Adrenal gland (tissue), 12 donors: ENCODE data around the gene PLEKHA6. TPM values are rescaled to one million over a fixed set of nuclear protein-coding genes. Genes with fewer than 3 reads are reported as not detected.

Source experiments
- DNase-seq, 7 donors: peaks; one replicate each; pipeline ENCODE4 v3.0.0-alpha.2; 2019 to 2020
- H3K27ac ChIP-seq, 5 donors: fragments of 200-600 bp; sonication (generic) in 4 of 5; 1 replicate in 3 of 5; 2 replicates in 2 of 5; pipeline versions ENCODE4 v1.5.1 to v1.8.0; 2016 to 2020; ENCODE audit warnings: mild to moderate bottlenecking in 1 of 5
- H3K27me3 ChIP-seq: fragments of 200-600 bp; 2 replicates; pipeline ENCODE4 v1.8.0; 2021
- H3K36me3 ChIP-seq, 2 donors: fragments of 200-600 bp; replicated peaks in 1 of 2; 1 replicate in 1 of 2; 2 replicates in 1 of 2; pipeline versions ENCODE4 v1.5.1 to v1.8.0; 2018 to 2022
- H3K4me1 ChIP-seq, 2 donors: fragments of 200-600 bp; replicated peaks in 1 of 2; 1 replicate in 1 of 2; 2 replicates in 1 of 2; pipeline versions ENCODE4 v1.5.1 to v1.8.0; 2018 to 2021
- H3K4me3 ChIP-seq, 4 donors: fragments of 200-600 bp; sonication (generic) in 3 of 4; one replicate each; pipeline ENCODE4 v1.5.1; 2016 to 2018
- H3K9me3 ChIP-seq, 3 donors: fragments of 200-600 bp; sonication (generic) in 1 of 3; replicated peaks in 1 of 3; 1 replicate in 2 of 3; 2 replicates in 1 of 3; pipeline versions ENCODE4 v1.5.1 to v1.8.0; 2016 to 2021
- POLR2A ChIP-seq, 2 donors: fragments of 450-650 bp; IDR thresholded peaks; one replicate each; pipeline ENCODE4 v1.6.1; 2017; ENCODE audit warnings: antibody characterized with exemption in 2 of 2, mild to moderate bottlenecking in 2 of 2, moderate library complexity in 1 of 2
- WGBS, 4 donors: extraction: QIAGEN DNeasy Blood & Tissue Kit in 2 of 4; methylation state at CpG; one replicate each; pipeline versions ENCODE4 v1.1.5 to v1.1.7; 2013 to 2017; 5-methylcytosine and 5-hydroxymethylcytosine counted together
- intact Hi-C, 2 donors: fragments of 100-400 bp; cut with DNase I; formaldehyde crosslinking; loops; one replicate each; pipeline versions ENCODE4 v1.14.1 to v1.15.0; 2022 to 2023
- polyA plus RNA-seq, 3 donors: library from polyadenylated mRNA; stranded (reverse); fragments of 200-250 nt in 2 of 3; fragments of 350-450 nt in 1 of 3; fragmentation: Illumina TruSeq in 1 of 3; extraction: RNeasy Lipid Tissue Mini Kit (QIAGEN cat#74804) in 1 of 3; gene quantifications; one replicate each; pipeline ENCODE4 v1.2.3, GENCODE V29; 2013 to 2014
- total RNA-seq, 9 donors: library from RNA; depleted of rRNA in 4 of 9; stranded (reverse); fragments of >200 nt in 4 of 9; fragments of 120-200 nt in 1 of 9; fragmentation: NEBNext Ultra II Directional in 1 of 9; extraction: Animal tissue kit (Norgen Biotek cat#: 25700) in 1 of 9; gene quantifications; one replicate each; pipeline versions ENCODE4 v1.1.0 to v1.2.4, GENCODE V29; 2013 to 2023
- TF ChIP-seq, protein P1 (sequence below), 6 experiments: fragments of 450-650 bp in 4 of 6; fragments of 200-600 bp in 2 of 6; sonication (generic) in 1 of 6; IDR thresholded peaks; 1 replicate in 5 of 6; 2 replicates in 1 of 6; pipeline versions ENCODE4 v1.5.1 to v1.8.0; 2016 to 2021; ENCODE audit warnings: antibody characterized with exemption in 6 of 6, mild to moderate bottlenecking in 2 of 6, moderate library complexity in 1 of 6
- donor health status: healthy with polysubstance abuse.
- donor health status: Bipolar disorder and iron deficiency.
- donor health status: DM: yes; HTN: yes; CAD: no.
- donor health status: DM: no; HTN: no; CAD: no.
- donor health status: DM: no; HTN: no; CAD: no.
- donor health status: DM: yes; HTN: yes; CAD: no.

Gene PLEKHA6
- total and polyA plus RNA-seq, 12 donors: 2.2 to 13.8 (median 5.1) TPM

DNA sequence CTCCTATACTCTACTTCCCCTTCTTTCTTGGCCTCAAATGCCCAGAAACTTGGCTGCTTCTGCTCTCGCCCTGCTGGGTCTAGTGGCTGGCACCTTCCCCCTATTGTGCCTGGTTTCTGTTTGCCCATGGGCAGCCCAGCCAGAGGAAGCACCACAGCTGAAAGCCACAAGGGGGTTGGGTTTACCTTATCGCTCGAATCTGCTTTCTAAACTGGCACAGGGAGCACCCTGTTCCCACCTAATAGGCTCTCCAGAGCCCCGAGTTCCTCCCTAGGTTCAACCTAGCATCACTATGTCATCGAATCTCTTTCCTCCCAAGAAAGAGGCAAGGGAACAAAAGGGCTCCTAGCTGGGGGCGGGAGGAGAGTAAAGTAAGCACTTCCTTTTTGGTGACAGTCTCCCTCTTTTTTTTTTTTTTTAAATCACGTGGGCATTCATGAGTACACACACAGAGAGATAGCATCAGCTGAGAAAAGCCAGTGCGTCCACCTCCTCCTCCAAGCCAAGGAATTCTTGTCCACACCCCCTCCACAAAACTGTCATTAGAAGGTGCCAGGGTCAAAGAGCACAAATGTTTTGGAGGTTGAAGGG lies 72.8 kb downstream of the PLEKHA6 start:
- WGBS, 4 donors: 34 to 46% (median 40%) methylated on average over 8 of the region's 8 CpGs
- no peaks in the 10 kb centered on the region for H3K27me3 ChIP-seq
- H3K9me3 ChIP-seq: no peaks in the 10 kb centered on the region
- intact Hi-C loops: no loop called here
- TF ChIP-seq POLR2A (IDR thresholded peaks at IDR 0.05): no peak
- TF ChIP-seq, protein P1, sequence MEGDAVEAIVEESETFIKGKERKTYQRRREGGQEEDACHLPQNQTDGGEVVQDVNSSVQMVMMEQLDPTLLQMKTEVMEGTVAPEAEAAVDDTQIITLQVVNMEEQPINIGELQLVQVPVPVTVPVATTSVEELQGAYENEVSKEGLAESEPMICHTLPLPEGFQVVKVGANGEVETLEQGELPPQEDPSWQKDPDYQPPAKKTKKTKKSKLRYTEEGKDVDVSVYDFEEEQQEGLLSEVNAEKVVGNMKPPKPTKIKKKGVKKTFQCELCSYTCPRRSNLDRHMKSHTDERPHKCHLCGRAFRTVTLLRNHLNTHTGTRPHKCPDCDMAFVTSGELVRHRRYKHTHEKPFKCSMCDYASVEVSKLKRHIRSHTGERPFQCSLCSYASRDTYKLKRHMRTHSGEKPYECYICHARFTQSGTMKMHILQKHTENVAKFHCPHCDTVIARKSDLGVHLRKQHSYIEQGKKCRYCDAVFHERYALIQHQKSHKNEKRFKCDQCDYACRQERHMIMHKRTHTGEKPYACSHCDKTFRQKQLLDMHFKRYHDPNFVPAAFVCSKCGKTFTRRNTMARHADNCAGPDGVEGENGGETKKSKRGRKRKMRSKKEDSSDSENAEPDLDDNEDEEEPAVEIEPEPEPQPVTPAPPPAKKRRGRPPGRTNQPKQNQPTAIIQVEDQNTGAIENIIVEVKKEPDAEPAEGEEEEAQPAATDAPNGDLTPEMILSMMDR (IDR thresholded peaks at IDR 0.05): peak in 2 of 6 experiments; percentile 7 to 20
- peak in 2 of 7 donors; percentile 39 to 44 for DNase-seq
- H3K36me3 ChIP-seq: no peaks in the 10 kb centered on the region
- H3K4me3 ChIP-seq: no peak overlapping the region
- H3K27ac ChIP-seq: peak overlapping the region in 4 of 5 donors; percentile 32 to 81 (median 60)
- peaks cover 5 to 26% of the 10 kb centered on the region in 2 donors for H3K4me1 ChIP-seq

GRCh38 chr1:204286315-204286714 lies 73.4 kb downstream of the PLEKHA6 start:
- TF ChIP-seq, protein P1 (IDR thresholded peaks at IDR 0.05): no peak
- TF ChIP-seq POLR2A (IDR thresholded peaks at IDR 0.05): no peak
- Histone ChIP-seq H3K4me1 (peaks cover 5 to 26% of the 10 kb centered on the region in 2 donors), H3K9me3 (no peaks in the 10 kb centered on the region), H3K27me3 (no peaks in the 10 kb centered on the region), H3K36me3 (no peaks in the 10 kb centered on the region), H3K27ac (peak overlapping the region in 2 of 5 donors; percentile 66 to 81), H3K4me3 (no peak overlapping the region)
- 77 to 89% (median 87%) methylated on average over 5 of the region's 5 CpGs for WGBS, 4 donors
- no peak for DNase-seq
- intact Hi-C loops: no loop called here

- no peaks in the 10 kb centered on the region for H3K9me3 ChIP-seq
- WGBS, 4 donors: 70 to 79% (median 75%) methylated on average over 13 of the region's 13 CpGs
- H3K27ac ChIP-seq: peak overlapping the region in 2 of 5 donors; percentile 5 to 66
Observed at GRCh38 chr1:204285436-204286305, 74.1 kb downstream of the PLEKHA6 start.

GRCh38 chr1:204284929-204285328 lies 74.8 kb downstream of the PLEKHA6 start:
- no peak for TF ChIP-seq POLR2A (IDR thresholded peaks at IDR 0.05)
- TF ChIP-seq, protein P1 (IDR thresholded peaks at IDR 0.05): no peak
- WGBS, 4 donors: 62 to 84% (median 82%) methylated on average over 2 of the region's 2 CpGs
- H3K9me3 ChIP-seq: no peaks in the 10 kb centered on the region
- intact Hi-C loops: loop anchor here in 1 of 2 donors (5.0 kb wide), 1 partner anchor 37 kb away; no protein-coding TSS in a partner anchor
- no peak overlapping the region for H3K27ac ChIP-seq
- H3K36me3 ChIP-seq: no peaks in the 10 kb centered on the region
- H3K4me1 ChIP-seq: peaks cover 5 to 26% of the 10 kb centered on the region in 2 donors
- no peak overlapping the region for H3K4me3 ChIP-seq
- no peaks in the 10 kb centered on the region for H3K27me3 ChIP-seq
- DNase-seq: no peak

More at GRCh38 chr1:204285436-204286305, 74.1 kb downstream of the PLEKHA6 start:
- Histone ChIP-seq H3K36me3 (no peaks in the 10 kb centered on the region), H3K4me3 (no peak overlapping the region), H3K27me3 (no peaks in the 10 kb centered on the region), H3K4me1 (peaks cover 5 to 26% of the 10 kb centered on the region in 2 donors)
- DNase-seq: no peak
- TF ChIP-seq POLR2A (IDR thresholded peaks at IDR 0.05): no peak
- TF ChIP-seq, protein P1 (IDR thresholded peaks at IDR 0.05): no peak
- intact Hi-C loops: no loop called here
